GM12873 (cell line): ENCODE data around the gene CFAP77.

Source experiments
- TF ChIP-seq, protein P1 (sequence below): IDR thresholded peaks from 2 replicates; pipeline ENCODE4 v1.5.1; 2012; ENCODE audit warnings: low read depth, mild to moderate bottlenecking, moderate library complexity, low read length, control low read depth; ENCODE audit not compliant: insufficient read depth; ENCODE audit errors: missing control alignments

The CFAP77 gene

DNA sequence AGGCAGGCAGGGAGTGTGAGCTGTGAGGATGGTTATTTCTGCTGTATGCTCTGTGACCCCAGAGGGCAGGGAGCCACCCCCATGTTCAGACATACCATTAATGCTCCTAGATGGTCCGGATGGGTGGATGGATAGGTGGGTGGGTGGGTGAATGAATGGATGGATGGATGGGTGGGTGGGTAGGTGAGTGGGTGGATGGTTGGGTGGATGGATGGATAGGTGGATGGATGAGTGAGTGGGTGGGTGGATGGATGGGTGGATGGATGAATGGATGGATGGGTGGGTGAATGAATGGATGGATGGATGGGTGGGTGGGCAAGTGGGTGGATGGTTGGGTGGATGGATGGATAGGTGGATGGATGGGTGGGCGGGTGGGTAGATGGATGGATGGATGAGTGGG is 109.0 kb downstream of the CFAP77 start:
- TF ChIP-seq, protein P1, sequence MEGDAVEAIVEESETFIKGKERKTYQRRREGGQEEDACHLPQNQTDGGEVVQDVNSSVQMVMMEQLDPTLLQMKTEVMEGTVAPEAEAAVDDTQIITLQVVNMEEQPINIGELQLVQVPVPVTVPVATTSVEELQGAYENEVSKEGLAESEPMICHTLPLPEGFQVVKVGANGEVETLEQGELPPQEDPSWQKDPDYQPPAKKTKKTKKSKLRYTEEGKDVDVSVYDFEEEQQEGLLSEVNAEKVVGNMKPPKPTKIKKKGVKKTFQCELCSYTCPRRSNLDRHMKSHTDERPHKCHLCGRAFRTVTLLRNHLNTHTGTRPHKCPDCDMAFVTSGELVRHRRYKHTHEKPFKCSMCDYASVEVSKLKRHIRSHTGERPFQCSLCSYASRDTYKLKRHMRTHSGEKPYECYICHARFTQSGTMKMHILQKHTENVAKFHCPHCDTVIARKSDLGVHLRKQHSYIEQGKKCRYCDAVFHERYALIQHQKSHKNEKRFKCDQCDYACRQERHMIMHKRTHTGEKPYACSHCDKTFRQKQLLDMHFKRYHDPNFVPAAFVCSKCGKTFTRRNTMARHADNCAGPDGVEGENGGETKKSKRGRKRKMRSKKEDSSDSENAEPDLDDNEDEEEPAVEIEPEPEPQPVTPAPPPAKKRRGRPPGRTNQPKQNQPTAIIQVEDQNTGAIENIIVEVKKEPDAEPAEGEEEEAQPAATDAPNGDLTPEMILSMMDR: no peak

- TF ChIP-seq, protein P1: no peak
Measured at GRCh38 chr9:132520612-132521011, 110.6 kb downstream of the CFAP77 start.

DNA sequence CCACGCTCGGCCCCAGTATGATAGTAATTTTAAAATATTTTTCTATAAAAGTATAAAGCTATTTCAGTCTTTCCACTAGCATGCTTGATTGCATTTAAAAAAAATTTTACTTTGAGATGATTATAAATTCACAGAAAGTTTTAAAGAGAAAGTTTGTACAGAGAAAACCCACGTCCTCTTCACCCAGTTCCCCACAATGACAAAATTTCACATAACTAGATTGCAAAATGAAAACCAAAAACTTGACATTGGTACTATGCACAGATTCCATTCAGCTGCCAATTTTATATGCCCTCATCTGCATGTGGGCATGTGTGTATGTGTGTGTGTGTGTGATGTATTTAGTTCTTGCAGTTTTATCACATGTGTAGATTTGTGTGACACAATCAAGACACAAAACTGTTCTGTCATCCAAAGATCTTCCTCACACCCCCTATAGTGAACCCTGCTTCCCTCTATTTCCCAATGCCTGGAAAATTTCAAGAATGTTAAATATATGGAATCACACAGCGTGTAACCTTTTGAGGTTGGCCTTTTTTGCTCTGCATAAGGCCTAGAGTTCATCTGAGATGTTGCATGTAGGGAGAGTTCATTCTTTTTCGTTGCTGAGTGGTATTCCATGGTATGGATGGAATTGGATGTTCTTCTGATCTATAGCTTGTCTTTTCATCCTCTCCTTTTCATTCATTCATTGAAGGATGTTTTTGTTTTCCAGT is 115.5 kb downstream of the CFAP77 start:
- TF ChIP-seq, protein P1: no peak

DNA sequence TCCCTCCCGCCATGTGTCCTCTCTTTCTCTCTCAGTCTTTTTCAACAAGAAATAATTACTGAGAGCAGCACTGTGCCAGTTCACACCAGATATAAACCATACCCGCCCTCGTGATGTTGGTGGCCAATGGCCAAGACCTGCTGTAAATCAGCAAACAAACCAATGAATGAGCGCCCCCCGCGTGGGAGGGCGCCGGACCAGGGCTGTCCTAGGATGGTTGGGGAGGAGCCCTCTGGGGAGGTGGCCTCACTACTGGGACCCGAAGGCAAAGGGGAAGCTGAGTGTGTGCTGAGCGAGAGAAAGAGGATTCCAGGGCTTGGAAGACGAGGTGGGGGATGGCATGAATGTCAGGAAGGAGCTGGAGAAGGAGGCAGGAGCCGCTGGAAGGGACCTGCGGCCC is 121.2 kb downstream of the CFAP77 start:
- TF ChIP-seq, protein P1: no peak

- TF ChIP-seq, protein P1: no peak
Measured at GRCh38 chr9:132531710-132532570, 121.9 kb downstream of the CFAP77 start.

- TF ChIP-seq, protein P1: no peak
Measured at GRCh38 chr9:132534832-132535231, 124.8 kb downstream of the CFAP77 start.

- TF ChIP-seq, protein P1: no peak
Measured at GRCh38 chr9:132536124-132536523, 126.1 kb downstream of the CFAP77 start.
